ENCODE data around the gene GTF2F2. TPM values are rescaled to one million over a fixed set of nuclear protein-coding genes. Genes with fewer than 3 reads are reported as not detected.
A peak's percentile ranks its signal among the peaks of the same experiment; 100 is the strongest.

The GTF2F2 gene
- total and polyA plus RNA-seq, 8 donors: 15.5 to 26.7 (median 23.8) TPM

DNA sequence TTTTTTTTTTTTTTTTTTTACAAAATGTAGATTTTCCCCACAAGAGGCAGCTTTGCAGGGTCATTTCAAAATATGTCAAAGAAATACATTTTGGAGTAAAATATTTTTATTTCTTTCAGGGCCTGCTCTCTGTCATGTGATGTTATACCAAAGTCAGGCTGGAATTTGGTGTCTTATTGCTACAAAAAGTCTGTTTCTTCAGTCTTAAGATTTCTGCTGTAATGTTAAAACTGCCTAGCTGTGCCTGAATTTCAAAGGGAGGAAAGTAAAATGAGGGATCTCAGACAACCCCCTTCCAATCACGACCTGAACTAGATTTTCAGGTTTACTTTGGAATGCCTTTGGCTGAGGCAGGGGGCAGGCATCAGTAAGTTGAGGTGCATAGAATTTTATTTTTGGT is 12.8 kb upstream of the GTF2F2 start:
- DNase-seq (no peak), ATAC-seq (no peak)
- Histone ChIP-seq H3K4me3 (no peak overlapping the region), H3K27ac (no peak overlapping the region), H3K27me3 (no peaks in the 10 kb centered on the region), H3K4me1 (no peaks in the 10 kb centered on the region), H3K36me3 (no peaks in the 10 kb centered on the region), H3K9me3 (no peaks in the 10 kb centered on the region)
- intact Hi-C loops (cut with DNase I): no loop called here
- TF ChIP-seq, protein P1, sequence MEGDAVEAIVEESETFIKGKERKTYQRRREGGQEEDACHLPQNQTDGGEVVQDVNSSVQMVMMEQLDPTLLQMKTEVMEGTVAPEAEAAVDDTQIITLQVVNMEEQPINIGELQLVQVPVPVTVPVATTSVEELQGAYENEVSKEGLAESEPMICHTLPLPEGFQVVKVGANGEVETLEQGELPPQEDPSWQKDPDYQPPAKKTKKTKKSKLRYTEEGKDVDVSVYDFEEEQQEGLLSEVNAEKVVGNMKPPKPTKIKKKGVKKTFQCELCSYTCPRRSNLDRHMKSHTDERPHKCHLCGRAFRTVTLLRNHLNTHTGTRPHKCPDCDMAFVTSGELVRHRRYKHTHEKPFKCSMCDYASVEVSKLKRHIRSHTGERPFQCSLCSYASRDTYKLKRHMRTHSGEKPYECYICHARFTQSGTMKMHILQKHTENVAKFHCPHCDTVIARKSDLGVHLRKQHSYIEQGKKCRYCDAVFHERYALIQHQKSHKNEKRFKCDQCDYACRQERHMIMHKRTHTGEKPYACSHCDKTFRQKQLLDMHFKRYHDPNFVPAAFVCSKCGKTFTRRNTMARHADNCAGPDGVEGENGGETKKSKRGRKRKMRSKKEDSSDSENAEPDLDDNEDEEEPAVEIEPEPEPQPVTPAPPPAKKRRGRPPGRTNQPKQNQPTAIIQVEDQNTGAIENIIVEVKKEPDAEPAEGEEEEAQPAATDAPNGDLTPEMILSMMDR (IDR thresholded peaks at IDR 0.05): no peak

DNA sequence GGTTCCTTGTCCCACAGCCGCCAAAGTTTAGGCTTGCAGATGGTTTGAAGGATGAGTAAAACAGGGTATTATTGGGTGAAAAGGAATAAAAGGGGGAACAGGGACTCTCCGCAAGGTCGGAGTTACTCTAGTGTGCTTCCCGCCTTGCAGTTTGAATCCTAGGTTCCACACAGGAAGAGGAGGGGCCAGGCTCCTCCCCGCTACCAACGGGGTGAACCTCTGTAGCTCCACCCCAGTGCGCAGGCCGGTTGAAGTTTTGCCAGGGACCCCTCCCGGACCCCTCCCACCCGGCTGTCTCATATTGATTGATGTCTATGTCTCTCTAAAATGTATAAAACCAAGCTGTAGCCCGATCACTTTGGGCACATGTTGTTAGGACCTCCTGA is 11.6 kb upstream of the GTF2F2 start:
- Histone ChIP-seq H3K4me1 (no peaks in the 10 kb centered on the region), H3K9me3 (no peaks in the 10 kb centered on the region), H3K27ac (no peak overlapping the region), H3K27me3 (no peaks in the 10 kb centered on the region), H3K4me3 (no peak overlapping the region), H3K36me3 (no peaks in the 10 kb centered on the region)
- DNase-seq: no peak
- intact Hi-C loops (cut with DNase I): no loop called here
- TF ChIP-seq, protein P1 (IDR thresholded peaks at IDR 0.05): no peak
- no peak for ATAC-seq

DNA sequence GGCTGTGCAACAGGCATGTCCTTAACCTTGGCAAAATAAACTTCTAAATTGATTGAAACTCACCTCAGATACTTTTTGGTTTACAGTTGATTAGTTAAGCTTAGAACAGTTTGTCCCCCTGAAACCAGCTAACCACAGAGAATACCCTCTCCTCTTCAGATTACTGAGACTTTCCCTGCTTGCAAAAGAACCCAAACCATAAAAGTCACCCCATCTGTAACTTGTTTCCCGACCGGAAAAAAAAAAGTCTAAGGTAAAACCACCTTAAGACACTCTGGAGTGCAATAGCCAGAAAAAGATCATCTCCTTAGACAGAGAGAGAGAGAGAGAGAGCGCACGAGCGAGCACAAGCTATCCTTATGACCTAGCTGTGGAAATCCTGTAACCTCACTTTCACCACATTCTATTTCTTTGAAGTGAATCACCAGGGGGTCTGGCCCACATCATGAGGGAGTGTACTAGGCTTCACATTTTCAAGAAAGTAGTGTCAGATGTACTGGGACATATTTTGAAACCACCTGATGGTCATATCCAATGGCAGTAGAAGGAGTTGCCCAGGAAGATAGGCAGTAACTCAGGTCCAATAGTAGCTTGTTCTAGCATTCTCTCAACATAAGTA is 11.1 kb upstream of the GTF2F2 start:
- H3K36me3 ChIP-seq: no peaks in the 10 kb centered on the region
- H3K4me3 ChIP-seq: no peak overlapping the region
- no peak overlapping the region for H3K27ac ChIP-seq
- TF ChIP-seq, protein P1 (IDR thresholded peaks at IDR 0.05): no peak
- H3K27me3 ChIP-seq: no peaks in the 10 kb centered on the region
- no peak for DNase-seq
- H3K4me1 ChIP-seq: no peaks in the 10 kb centered on the region
- intact Hi-C loops (cut with DNase I): no loop called here
- ATAC-seq: no peak
- no peaks in the 10 kb centered on the region for H3K9me3 ChIP-seq

DNA sequence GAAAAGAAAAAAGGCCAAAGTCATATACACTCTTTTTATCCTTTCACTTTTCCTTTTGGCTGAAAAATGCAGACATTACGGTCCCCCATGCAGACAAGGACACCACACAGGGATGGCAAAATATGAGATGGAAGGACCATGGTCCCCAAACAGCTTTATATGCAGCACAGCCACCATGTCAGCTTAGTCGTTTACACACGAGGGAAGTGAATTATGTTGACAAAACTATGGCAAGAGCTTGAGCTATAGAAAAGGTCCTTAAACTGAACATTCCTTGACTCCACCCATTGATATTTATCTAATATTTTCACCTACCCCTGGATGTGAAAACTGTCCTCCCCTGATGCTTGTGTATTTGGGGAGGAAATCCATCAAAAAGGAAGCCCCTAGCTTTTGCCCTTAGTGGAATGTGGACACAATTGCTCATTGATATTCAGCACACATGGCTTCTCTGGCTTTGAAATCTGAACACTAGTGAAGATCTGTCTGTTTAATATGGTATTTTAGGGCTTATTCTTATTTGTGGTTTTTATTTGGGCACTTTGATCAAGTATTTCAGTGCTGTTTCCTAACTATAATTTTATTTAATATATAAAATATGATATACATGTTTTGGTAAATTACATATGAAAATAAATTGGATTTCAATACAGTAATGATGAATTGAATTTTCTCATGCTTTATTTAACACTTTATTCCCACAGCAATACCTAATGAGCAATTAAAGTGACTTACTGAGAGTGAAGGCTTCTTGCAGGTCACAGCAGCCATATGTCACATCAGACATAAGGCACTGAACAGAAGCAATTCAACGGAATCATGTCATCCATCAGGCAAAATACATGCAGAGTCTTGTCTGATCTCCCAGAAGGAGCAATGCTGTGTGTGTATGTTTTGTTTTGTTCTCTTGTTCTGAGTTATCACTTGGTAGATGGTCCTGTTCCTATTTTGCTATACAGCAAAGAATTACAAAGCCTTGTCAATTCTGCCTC is 6.8 kb upstream of the GTF2F2 start:
- H3K27me3 ChIP-seq: no peaks in the 10 kb centered on the region
- TF ChIP-seq, protein P1 (IDR thresholded peaks at IDR 0.05): no peak

DNA sequence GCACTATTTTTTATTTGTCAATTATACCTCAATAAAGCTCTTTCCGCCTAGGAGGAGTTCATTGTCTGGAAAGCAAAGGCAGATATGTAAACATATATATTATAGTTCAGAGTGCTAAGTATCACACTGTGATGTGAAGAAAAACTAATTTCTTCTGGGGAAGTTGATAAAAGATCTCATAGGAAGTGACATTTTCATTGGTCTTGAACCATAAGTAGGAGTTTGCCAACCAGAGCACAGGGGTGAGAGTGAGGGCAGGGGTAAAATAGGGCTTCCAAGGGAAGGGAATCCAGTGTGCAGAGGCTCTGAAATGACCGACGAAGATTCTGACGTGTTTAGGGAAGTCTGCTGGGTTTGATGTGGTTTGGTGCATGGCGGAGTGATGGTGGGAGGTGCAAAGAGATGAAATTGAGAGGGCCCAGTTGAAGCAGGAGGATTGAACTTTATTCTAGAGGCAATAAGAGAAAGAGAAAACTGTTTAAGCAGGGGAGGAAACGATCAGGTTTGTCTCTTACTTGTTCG is 780 bp upstream of the GTF2F2 start:
- TF ChIP-seq, protein P1 (IDR thresholded peaks at IDR 0.05): no peak
- H3K4me1 ChIP-seq: peaks cover 7 to 30% of the 10 kb centered on the region in 2 donors
- ATAC-seq: peak; percentile 56

More for the DNA sequence above, 6.8 kb upstream of the GTF2F2 start:
- H3K36me3 ChIP-seq: no peaks in the 10 kb centered on the region
- intact Hi-C loops (cut with DNase I): no loop called here
- no peak overlapping the region for H3K4me3 ChIP-seq
- H3K4me1 ChIP-seq: no peaks in the 10 kb centered on the region
- ATAC-seq: no peak
- H3K9me3 ChIP-seq: no peaks in the 10 kb centered on the region
- DNase-seq: no peak
- H3K27ac ChIP-seq: no peak overlapping the region

More for the DNA sequence above, 780 bp upstream of the GTF2F2 start:
- Histone ChIP-seq H3K36me3 (no peaks in the 10 kb centered on the region), H3K4me3 (peak overlapping the region; percentile 84 to 92), H3K9me3 (no peaks in the 10 kb centered on the region), H3K27me3 (no peaks in the 10 kb centered on the region), H3K27ac (peak overlapping the region; percentile 77 to 87)
- intact Hi-C loops (cut with DNase I): no loop called here
- peak in 2 of 4 donors; percentile 24 to 61 for DNase-seq

Measured in left lung (tissue), 10 donors.